ENCODE results near the gene HOXA6. TPM values are rescaled to one million over a fixed set of nuclear protein-coding genes. Genes with fewer than 3 reads are reported as not detected.

The HOXA6 gene
- total and polyA plus RNA-seq, 2 experiments from 2014 or later: not detected

- peaks cover 100% of the 10 kb centered on the region for H3K27me3 Mint-ChIP-seq (ENCODE audit: insufficient read depth, low read depth, poor library complexity)
- H3K27ac ChIP-seq (ENCODE audit: low read depth): no peak overlapping the region
- H2AFZ ChIP-seq: no peak overlapping the region
- H3K4me3 ChIP-seq: peak overlapping the region; percentile 44; the same call in 1 of the 2 replicates
- ATAC-seq (no peak), DNase-seq (ENCODE audit: low spot score) (no peak)
- H3K4me1 ChIP-seq (ENCODE audit: insufficient read depth): peaks cover 70% of the 10 kb centered on the region
- peaks cover 7% of the 10 kb centered on the region; the same call in 2 of the 3 replicates for H3K9me3 Mint-ChIP-seq
- peak overlapping the region; percentile 34; the same call in 2 of the 3 replicates for H3K4me3 Mint-ChIP-seq
- H4K20me1 ChIP-seq (replicated peaks; ENCODE audit: insufficient read depth): peaks cover 57% of the 10 kb centered on the region
- H3K79me2 ChIP-seq (replicated peaks; ENCODE audit: insufficient read depth): no peaks in the 10 kb centered on the region
- no peaks in the 10 kb centered on the region for H3K36me3 ChIP-seq (ENCODE audit: insufficient read depth)
- H3K27ac Mint-ChIP-seq: no peak overlapping the region
- peaks cover 60% of the 10 kb centered on the region for H3F3A ChIP-seq (replicated peaks; ENCODE audit: low read depth)
- no peaks in the 10 kb centered on the region for H3K36me3 Mint-ChIP-seq (ENCODE audit: low read depth)
- peaks cover 100% of the 10 kb centered on the region for H3K27me3 ChIP-seq (ENCODE audit: insufficient read depth)
- H3K4me1 Mint-ChIP-seq: peaks cover 46% of the 10 kb centered on the region
- peak overlapping the region; percentile 72 for H3K4me2 ChIP-seq
- TF ChIP-seq CREB1 (CRISPR knock-in tag; IDR thresholded peaks at IDR 0.05; ENCODE audit: low read depth) (no peak), NANOG (IDR thresholded peaks at IDR 0.05; ENCODE audit: borderline replicate concordance) (no peak), ETS1 (IDR thresholded peaks at IDR 0.05) (no peak), EZH2 (IDR thresholded peaks at IDR 0.05; ENCODE audit: low read depth, unreplicated experiment) (peak; percentile 97), ZNF331 (CRISPR knock-in tag; IDR thresholded peaks at IDR 0.05; ENCODE audit: low read depth) (no peak), REST (IDR thresholded peaks at IDR 0.05; ENCODE audit: unreplicated experiment) (no peak), EZH2phosphoT487 (IDR thresholded peaks at IDR 0.05; ENCODE audit: unreplicated experiment) (peak; percentile 73), ZNF114 (CRISPR knock-in tag; IDR thresholded peaks at IDR 0.05) (no peak), STAT1 (IDR thresholded peaks at IDR 0.05; ENCODE audit: unreplicated experiment) (no peak), JUNB (IDR thresholded peaks at IDR 0.05; ENCODE audit: unreplicated experiment) (no peak)
- H3K9me2 ChIP-seq (ENCODE audit: insufficient read depth): no peaks in the 10 kb centered on the region
Observed at GRCh38 chr7:27183682-27184336, 36.2 kb upstream of the HOXA6 start.

Data from GM23338 (cell line).